HepG2 (cell line): ENCODE data around the gene RPS6KL1. TPM values are rescaled to one million over a fixed set of nuclear protein-coding genes. Genes with fewer than 3 reads are reported as not detected.

Experiments
- AGO2 ChIP-seq: fragments of 200-400 bp; formaldehyde crosslinking; optimal IDR thresholded peaks from 2 replicates; pipeline ENCODE3; 2017; ENCODE audit warnings: mild to moderate bottlenecking, low read depth, low read length, moderate library complexity
- ATF7-NPFF ChIP-seq: sonication (generic); formaldehyde crosslinking; IDR thresholded peaks from 2 replicates; pipeline ENCODE4 v1.8.1; 2023; ENCODE audit warnings: mild to moderate bottlenecking, low read depth, missing genetic modification reagents, moderate library complexity
- HNF1B ChIP-seq: sonication (generic); formaldehyde crosslinking; IDR thresholded peaks from 2 replicates; pipeline ENCODE4 v1.5.1; 2020; ENCODE audit warnings: mild to moderate bottlenecking, moderate library complexity, missing genetic modification reagents
- JDP2 ChIP-seq: sonication (generic); formaldehyde crosslinking; IDR thresholded peaks from 2 replicates; pipeline ENCODE4 v1.8.1; 2022; ENCODE audit warnings: missing genetic modification reagents, borderline replicate concordance
- MEIS2 ChIP-seq: sonication (generic); formaldehyde crosslinking; IDR thresholded peaks from 2 replicates; pipeline ENCODE4 v1.9.0; 2021; ENCODE audit warnings: mild to moderate bottlenecking, missing genetic modification reagents
- MIER2 ChIP-seq: IDR thresholded peaks from 2 replicates; pipeline ENCODE4 v1.6.1; 2016; ENCODE audit warnings: missing biosample characterization, missing genetic modification reagents
- NR3C1 ChIP-seq: sonication (generic); formaldehyde crosslinking; IDR thresholded peaks from 2 replicates; pipeline ENCODE4 v1.4.0; 2020; ENCODE audit warnings: missing genetic modification reagents
- PRDM15 ChIP-seq: sonication (generic); formaldehyde crosslinking; IDR thresholded peaks from 2 replicates; pipeline ENCODE4 v1.4.0; 2020; ENCODE audit warnings: missing genetic modification reagents
- RAD21 ChIP-seq: fragments of 450-650 bp; formaldehyde crosslinking; IDR thresholded peaks from 2 replicates; pipeline ENCODE4 v1.5.0; 2020; ENCODE audit warnings: mild to moderate bottlenecking
- SIX4 ChIP-seq: sonication (generic); formaldehyde crosslinking; IDR thresholded peaks from 2 replicates; pipeline ENCODE4 v1.4.0; 2020; ENCODE audit warnings: missing genetic modification reagents
- SYNCRIP ChIP-seq: fragments of 200-400 bp; formaldehyde crosslinking; IDR thresholded peaks from 2 replicates; pipeline ENCODE4 v1.6.1; 2018; ENCODE audit warnings: mild to moderate bottlenecking, low read depth, low read length; ENCODE audit not compliant: insufficient read depth
- ZBTB39 ChIP-seq: sonication (generic); formaldehyde crosslinking; IDR thresholded peaks from 2 replicates; pipeline ENCODE4 v1.5.0; 2020; ENCODE audit warnings: missing genetic modification reagents
- ZFP36L1 ChIP-seq: sonication (generic); formaldehyde crosslinking; IDR thresholded peaks from 2 replicates; pipeline ENCODE4 v1.8.0; 2022; ENCODE audit warnings: mild to moderate bottlenecking, missing genetic modification reagents, moderate library complexity
- ZNF180 ChIP-seq: sonication (generic); formaldehyde crosslinking; IDR thresholded peaks from 2 replicates; pipeline ENCODE4 v1.4.0; 2020; ENCODE audit warnings: low read depth, missing genetic modification reagents, borderline replicate concordance
- ZNF205 ChIP-seq: IDR thresholded peaks from 2 replicates; pipeline ENCODE4 v1.6.1; 2018; ENCODE audit warnings: missing biosample characterization, missing genetic modification reagents
- ZNF275 ChIP-seq: sonication (generic); formaldehyde crosslinking; IDR thresholded peaks from 2 replicates; pipeline ENCODE4 v1.8.0; 2022; ENCODE audit warnings: missing genetic modification reagents, mild to moderate bottlenecking, inconsistent platforms, borderline replicate concordance
- ZNF317 ChIP-seq: sonication (generic); formaldehyde crosslinking; IDR thresholded peaks from 2 replicates; pipeline ENCODE4 v1.5.0; 2020; ENCODE audit warnings: mild to moderate bottlenecking, missing genetic modification reagents
- ZNF644 ChIP-seq: IDR thresholded peaks from 2 replicates; pipeline ENCODE4 v1.6.1; 2016; ENCODE audit warnings: low read depth
- polyA plus RNA-seq, 8 experiments: library from polyadenylated mRNA; depleted of rRNA in 3 of 8; stranded (reverse) in 7 of 8; unstranded in 1 of 8; fragments of >200 nt; fragmentation: Illumina TruSeq in 4 of 8; extraction: Trizol in 4 of 8; gene quantifications; 2 replicates each; pipeline versions ENCODE4 v1.2.1 to v1.2.3, GENCODE V29; 2011 to 2016; ENCODE audit warnings: low read depth in 4 of 8, missing spikeins in 1 of 8, mixed read lengths in 1 of 8; ENCODE audit not compliant: insufficient read depth in 1 of 8
- total RNA-seq, 5 experiments: library from RNA; depleted of rRNA; stranded (reverse); fragments of >200 nt; fragmentation: Illumina TruSeq; extraction: Trizol; gene quantifications; 2 replicates each; pipeline ENCODE4 v1.2.3, GENCODE V29; 2016; ENCODE audit warnings: low read depth in 1 of 5
- TF ChIP-seq, protein P1 (sequence below): sonication (generic); formaldehyde crosslinking; IDR thresholded peaks from 2 replicates; pipeline ENCODE4 v1.5.0; 2020; ENCODE audit warnings: missing genetic modification reagents, mild to moderate bottlenecking, borderline replicate concordance
- TF ChIP-seq, protein P2 (sequence below): sonication (generic); formaldehyde crosslinking; IDR thresholded peaks from 2 replicates; pipeline ENCODE4 v1.4.0; 2020; ENCODE audit warnings: mild to moderate bottlenecking, missing genetic modification reagents, borderline replicate concordance

RPS6KL1 gene
- total and polyA plus RNA-seq, 2 of the 13 experiments (the other 11 are each of a cell fraction or from before 2014, with no cell fraction given) = 6.5 to 11.5 TPM

DNA sequence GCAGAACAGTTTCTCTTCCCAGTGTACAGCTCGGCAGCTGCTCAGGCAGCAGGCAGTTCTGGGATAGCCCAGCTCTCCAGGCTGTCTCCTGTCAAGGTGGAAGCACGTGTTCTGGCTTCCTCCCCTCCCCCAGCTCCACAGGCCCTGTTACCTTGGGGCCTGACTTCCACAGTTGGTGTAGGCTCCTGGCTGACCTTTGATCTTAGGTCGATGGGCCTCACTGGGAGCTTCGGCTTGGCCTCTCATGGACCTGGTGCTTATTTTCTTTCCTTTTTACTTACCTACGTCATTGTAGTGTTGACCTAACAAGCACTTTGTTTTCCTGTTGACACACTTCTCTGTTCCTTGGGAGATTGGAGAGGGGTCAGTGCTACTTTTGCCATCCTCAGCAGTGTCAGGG, 24.4 kb downstream of the RPS6KL1 start (continued):
- TF ChIP-seq ZNF205 (CRISPR knock-in tag) = 0 out of 2 replicates have a peak, but pooled peaks have one; percentile 46
- 0 out of 2 replicates have a peak, but pooled peaks have one; percentile 43 for TF ChIP-seq MIER2 (CRISPR knock-in tag)
- TF ChIP-seq PRDM15 (CRISPR knock-in tag) = no peak
- TF ChIP-seq SIX4 (CRISPR knock-in tag) = no peak
- peak; percentile 87 for TF ChIP-seq HNF1B (CRISPR knock-in tag)
- TF ChIP-seq ZNF644 (CRISPR knock-in tag) = peak; percentile 96
- TF ChIP-seq MEIS2 (CRISPR knock-in tag) = no peak
- TF ChIP-seq AGO2 = no peak
- TF ChIP-seq SYNCRIP = no peak
- TF ChIP-seq NR3C1 (CRISPR knock-in tag) = no peak
- no peak for TF ChIP-seq ZNF317 (CRISPR knock-in tag)
- TF ChIP-seq, protein P1, sequence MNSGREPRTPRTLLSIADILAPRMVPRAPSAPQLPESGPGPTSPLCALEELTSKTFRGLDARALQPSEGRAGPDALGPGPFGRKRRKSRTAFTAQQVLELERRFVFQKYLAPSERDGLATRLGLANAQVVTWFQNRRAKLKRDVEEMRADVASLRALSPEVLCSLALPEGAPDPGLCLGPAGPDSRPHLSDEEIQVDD = no peak
- TF ChIP-seq, protein P2, sequence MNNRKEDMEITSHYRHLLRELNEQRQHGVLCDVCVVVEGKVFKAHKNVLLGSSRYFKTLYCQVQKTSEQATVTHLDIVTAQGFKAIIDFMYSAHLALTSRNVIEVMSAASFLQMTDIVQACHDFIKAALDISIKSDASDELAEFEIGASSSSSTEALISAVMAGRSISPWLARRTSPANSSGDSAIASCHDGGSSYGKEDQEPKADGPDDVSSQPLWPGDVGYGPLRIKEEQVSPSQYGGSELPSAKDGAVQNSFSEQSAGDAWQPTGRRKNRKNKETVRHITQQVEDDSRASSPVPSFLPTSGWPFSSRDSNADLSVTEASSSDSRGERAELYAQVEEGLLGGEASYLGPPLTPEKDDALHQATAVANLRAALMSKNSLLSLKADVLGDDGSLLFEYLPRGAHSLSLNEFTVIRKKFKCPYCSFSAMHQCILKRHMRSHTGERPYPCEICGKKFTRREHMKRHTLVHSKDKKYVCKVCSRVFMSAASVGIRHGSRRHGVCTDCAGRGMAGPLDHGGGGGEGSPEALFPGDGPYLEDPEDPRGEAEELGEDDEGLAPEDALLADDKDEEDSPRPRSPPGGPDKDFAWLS (CRISPR knock-in tag) = no peak
- no peak for TF ChIP-seq JDP2
- TF ChIP-seq RAD21 (CRISPR knock-in tag) = peak; percentile 40; the same call in 1 of the 2 replicates
- TF ChIP-seq ZNF275 (CRISPR knock-in tag) = no peak
- no peak for TF ChIP-seq ZNF180 (CRISPR knock-in tag)
- peak; percentile 81; the same call in 1 of the 2 replicates for TF ChIP-seq ATF7-NPFF (CRISPR knock-in tag)
- peak; percentile 91; the same call in 1 of the 2 replicates for TF ChIP-seq ZFP36L1
- TF ChIP-seq ZBTB39 (CRISPR knock-in tag) = no peak
